H9 (cell line): ENCODE data around the gene CDK5R1. TPM values are rescaled to one million over a fixed set of nuclear protein-coding genes. Genes with fewer than 3 reads are reported as not detected.
A peak's percentile ranks its signal among the peaks of the same experiment; 100 is the strongest.

Experiments
- DNase-seq: peaks from one replicate; pipeline ENCODE4 v3.0.0-alpha.2; 2017
- H2AFZ ChIP-seq: one replicate; pipeline ENCODE4 v1.6.1; 2013; ENCODE audit warnings: mild to moderate bottlenecking, low read length, control low read depth, moderate library complexity
- H2AK5ac ChIP-seq: 2 replicates; pipeline ENCODE4 v1.6.1; 2013; ENCODE audit warnings: low read length, control low read depth, mixed read lengths; ENCODE audit not compliant: insufficient read length
- H2BK120ac ChIP-seq: one replicate; pipeline ENCODE4 v1.6.1; 2013; ENCODE audit warnings: low read depth, mild to moderate bottlenecking, low read length, control low read depth, inconsistent platforms; ENCODE audit not compliant: poor library complexity, severe bottlenecking
- H2BK12ac ChIP-seq: 2 replicates; pipeline ENCODE4 v1.6.1; 2013; ENCODE audit warnings: low read length, control low read depth, mixed read lengths, low read depth; ENCODE audit not compliant: insufficient read length
- H2BK15ac ChIP-seq: 2 replicates; pipeline ENCODE4 v1.6.1; 2013; ENCODE audit warnings: low read depth, low read length, control low read depth
- H2BK20ac ChIP-seq: one replicate; pipeline ENCODE4 v1.6.1; 2013; ENCODE audit warnings: low read depth, mild to moderate bottlenecking, low read length, control low read depth, inconsistent platforms; ENCODE audit not compliant: poor library complexity, severe bottlenecking
- H2BK5ac ChIP-seq: 2 replicates; pipeline ENCODE4 v1.6.1; 2013; ENCODE audit warnings: low read length, control low read depth, mixed read lengths; ENCODE audit not compliant: insufficient read length
- H3K14ac ChIP-seq: 2 replicates; pipeline ENCODE4 v1.6.1; 2013; ENCODE audit warnings: low read length, control low read depth; ENCODE audit not compliant: insufficient read depth
- H3K18ac ChIP-seq: 2 replicates; pipeline ENCODE4 v1.6.1; 2013; ENCODE audit warnings: low read depth, mild to moderate bottlenecking, mixed read lengths, low read length, control low read depth; ENCODE audit not compliant: insufficient read length
- H3K23ac ChIP-seq: 2 replicates; pipeline ENCODE4 v1.6.1; 2013; ENCODE audit warnings: low read length, control low read depth, mixed read lengths, low read depth; ENCODE audit not compliant: insufficient read length
- H3K23me2 ChIP-seq: 2 replicates; pipeline ENCODE4 v1.6.1; 2013; ENCODE audit warnings: low read depth, mild to moderate bottlenecking, mixed read lengths, low read length, control low read depth; ENCODE audit not compliant: insufficient read length, poor library complexity, severe bottlenecking
- H3K27ac ChIP-seq: 2 replicates; pipeline ENCODE4 v1.5.1; 2013; ENCODE audit warnings: low read length, control low read depth, mixed read lengths, low read depth; ENCODE audit not compliant: insufficient read length
- H3K27me3 ChIP-seq: 2 replicates; pipeline ENCODE4 v1.6.1; 2013; ENCODE audit warnings: low read length, control low read depth, inconsistent platforms; ENCODE audit not compliant: insufficient read depth
- H3K4ac ChIP-seq: 2 replicates; pipeline ENCODE4 v1.6.1; 2013; ENCODE audit warnings: low read depth, mild to moderate bottlenecking, control low read depth, inconsistent platforms, low read length, moderate library complexity
- H3K4me1 ChIP-seq: 2 replicates; pipeline ENCODE4 v1.6.1; 2013; ENCODE audit warnings: low read length, control low read depth, inconsistent platforms; ENCODE audit not compliant: insufficient read depth
- H3K4me2 ChIP-seq: 2 replicates; pipeline ENCODE4 v1.6.1; 2013; ENCODE audit warnings: low read length, control low read depth, mixed read lengths; ENCODE audit not compliant: insufficient read length, insufficient read depth
- H3K56ac ChIP-seq: 2 replicates; pipeline ENCODE4 v1.6.1; 2013; ENCODE audit warnings: low read depth, mild to moderate bottlenecking, mixed read lengths, low read length, control low read depth; ENCODE audit not compliant: insufficient read length
- H3K79me1 ChIP-seq: 2 replicates; pipeline ENCODE4 v1.6.1; 2013; ENCODE audit warnings: low read depth, mild to moderate bottlenecking, moderate library complexity, low read length, control low read depth, inconsistent platforms; ENCODE audit not compliant: insufficient read depth, poor library complexity, severe bottlenecking
- H3K79me2 ChIP-seq: 2 replicates; pipeline ENCODE4 v1.6.1; 2013; ENCODE audit warnings: low read length, control low read depth, inconsistent platforms; ENCODE audit not compliant: insufficient read depth
- H3K9ac ChIP-seq: 2 replicates; pipeline ENCODE4 v1.6.1; 2013; ENCODE audit warnings: low read length, control low read depth, mixed read lengths; ENCODE audit not compliant: insufficient read length; ENCODE audit errors: extremely low read depth
- H3K9me3 ChIP-seq: one replicate; pipeline ENCODE4 v1.6.1; 2013; ENCODE audit warnings: low read depth, low read length, inconsistent platforms; ENCODE audit not compliant: control insufficient read depth
- H3T11ph ChIP-seq: one replicate; pipeline ENCODE4 v1.6.1; 2013; ENCODE audit warnings: mild to moderate bottlenecking, low read length, control low read depth, inconsistent platforms
- H4K20me1 ChIP-seq: one replicate; pipeline ENCODE4 v1.6.1; 2013; ENCODE audit not compliant: control insufficient read depth, insufficient read length, insufficient read depth
- H4K5ac ChIP-seq: 2 replicates; pipeline ENCODE4 v1.6.1; 2013; ENCODE audit warnings: low read depth, mild to moderate bottlenecking, mixed read lengths, low read length, control low read depth; ENCODE audit not compliant: insufficient read length
- H4K8ac ChIP-seq: replicated peaks from 2 replicates; pipeline ENCODE4 v1.6.1; 2013; ENCODE audit warnings: low read length, control low read depth, mixed read lengths, low read depth; ENCODE audit not compliant: insufficient read length
- H4K91ac ChIP-seq: 2 replicates; pipeline ENCODE4 v1.6.1; 2013; ENCODE audit warnings: low read depth, mild to moderate bottlenecking, moderate library complexity, mixed read lengths, low read length, control low read depth; ENCODE audit not compliant: insufficient read length
- H3K27ac Mint-ChIP-seq, 3 experiments: 2 replicates in 2 of 3; 3 replicates in 1 of 3; pipeline ENCODE4 v1.8.0; 2020 to 2021; ENCODE audit warnings: mixed read lengths in 3 of 3, mild to moderate bottlenecking in 1 of 3, moderate library complexity in 1 of 3
- H3K27me3 Mint-ChIP-seq: 2 replicates; pipeline ENCODE4 v1.8.0; 2021; ENCODE audit warnings: low read depth, mild to moderate bottlenecking, moderate library complexity, mixed read lengths
- H3K36me3 Mint-ChIP-seq, 3 experiments: 2 replicates in 2 of 3; 3 replicates in 1 of 3; pipeline ENCODE4 v1.8.0; 2020 to 2021; ENCODE audit warnings: low read depth in 3 of 3, mixed read lengths in 3 of 3; ENCODE audit not compliant: insufficient read depth in 1 of 3
- H3K4me1 Mint-ChIP-seq, 2 experiments: 2 replicates each; pipeline ENCODE4 v1.8.0; 2020; ENCODE audit warnings: mixed read lengths in 2 of 2
- H3K4me3 Mint-ChIP-seq, 2 experiments: 2 replicates in 1 of 2; 3 replicates in 1 of 2; pipeline ENCODE4 v1.8.0; 2020 to 2021; ENCODE audit warnings: mild to moderate bottlenecking in 2 of 2, mixed read lengths in 2 of 2, moderate library complexity in 1 of 2
- H3K9me3 Mint-ChIP-seq, 2 experiments: 2 replicates in 1 of 2; 3 replicates in 1 of 2; pipeline ENCODE4 v1.8.0; 2020; ENCODE audit warnings: mild to moderate bottlenecking in 2 of 2, mixed read lengths in 2 of 2, moderate library complexity in 1 of 2
- WGBS: extraction: QIAGEN DNeasy Blood & Tissue Kit; methylation state at CpG from one replicate; pipeline ENCODE4 v1.1.7; 2013; ENCODE audit warnings: missing lambda C conversion rate, low lambda C conversion rate, mixed read lengths; ENCODE audit not compliant: insufficient read length; ENCODE audit errors: extremely low coverage; 5-methylcytosine and 5-hydroxymethylcytosine counted together
- total RNA-seq: library from RNA; stranded (reverse); gene quantifications from 2 replicates; pipeline ENCODE4 v1.2.1, GENCODE V29; 2021
- TF ChIP-seq, protein P1 (sequence below): fragments of 200-600 bp; sonication (generic); conservative IDR thresholded peaks from 3 replicates; pipeline ENCODE4 v1.8.0; 2021; ENCODE audit warnings: antibody characterized with exemption, mild to moderate bottlenecking

The CDK5R1 gene
- total RNA-seq, 1 experiment from 2014 or later = 11.4 TPM

DNA sequence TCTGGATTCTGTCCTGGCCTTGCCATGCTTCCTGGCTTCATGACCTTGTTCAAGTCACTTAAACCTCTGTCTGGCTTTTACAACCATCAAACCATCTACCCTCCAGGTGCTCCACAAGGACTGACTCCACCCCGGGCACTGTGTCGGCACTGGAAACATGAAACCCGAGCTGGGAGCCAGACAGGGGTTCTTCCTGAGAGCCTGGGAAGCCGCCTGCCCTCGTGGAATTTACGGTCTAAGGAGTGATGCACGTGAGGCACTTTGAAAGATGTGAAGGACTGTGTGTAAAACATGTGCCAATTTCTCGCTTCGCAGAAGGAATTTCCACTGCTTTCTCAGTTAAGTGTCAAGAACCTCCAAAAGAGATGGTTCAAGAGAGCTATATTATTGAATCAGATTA, 11.6 kb downstream of the CDK5R1 start:
- H4K91ac ChIP-seq = no peak overlapping the region
- H3K56ac ChIP-seq = no peak overlapping the region
- Mint-ChIP-seq H3K36me3 (peaks cover 0 to 5% (median 3%) of the 10 kb centered on the region in 3 experiments; a peak in 4 of 7 replicates), H3K4me1 (peaks cover 14% of the 10 kb centered on the region in 2 experiments), H3K27me3 (no peaks in the 10 kb centered on the region), H3K4me3 (no peak overlapping the region), H3K27ac (no peak overlapping the region; a peak in 2 of 7 replicates), H3K9me3 (no peaks in the 10 kb centered on the region)
- H3K79me1 ChIP-seq = no peaks in the 10 kb centered on the region
- H3K14ac ChIP-seq = no peak overlapping the region
- H2BK15ac ChIP-seq = no peak overlapping the region
- H2BK5ac ChIP-seq = no peak overlapping the region
- no peak overlapping the region for H4K8ac ChIP-seq
- H2BK120ac ChIP-seq = no peak overlapping the region
- no peaks in the 10 kb centered on the region for H3K27me3 ChIP-seq
- no peak overlapping the region for H2BK12ac ChIP-seq
- no peak overlapping the region for H3K23ac ChIP-seq
- no peak overlapping the region for H2AK5ac ChIP-seq
- no CpG with 5 or more reads among the region's 9 CpGs for WGBS
- no peak overlapping the region for H4K5ac ChIP-seq
- H3K18ac ChIP-seq = no peak overlapping the region
- no peak overlapping the region for H2BK20ac ChIP-seq
- no peak overlapping the region for H3K9ac ChIP-seq
- H3K4ac ChIP-seq = no peak overlapping the region
- H3K4me1 ChIP-seq = no peaks in the 10 kb centered on the region
- DNase-seq = peak; percentile 73
- no peak overlapping the region for H2AFZ ChIP-seq
- no peak overlapping the region for H3T11ph ChIP-seq
- H4K20me1 ChIP-seq = no peaks in the 10 kb centered on the region
- H3K79me2 ChIP-seq = no peaks in the 10 kb centered on the region
- TF ChIP-seq, protein P1, sequence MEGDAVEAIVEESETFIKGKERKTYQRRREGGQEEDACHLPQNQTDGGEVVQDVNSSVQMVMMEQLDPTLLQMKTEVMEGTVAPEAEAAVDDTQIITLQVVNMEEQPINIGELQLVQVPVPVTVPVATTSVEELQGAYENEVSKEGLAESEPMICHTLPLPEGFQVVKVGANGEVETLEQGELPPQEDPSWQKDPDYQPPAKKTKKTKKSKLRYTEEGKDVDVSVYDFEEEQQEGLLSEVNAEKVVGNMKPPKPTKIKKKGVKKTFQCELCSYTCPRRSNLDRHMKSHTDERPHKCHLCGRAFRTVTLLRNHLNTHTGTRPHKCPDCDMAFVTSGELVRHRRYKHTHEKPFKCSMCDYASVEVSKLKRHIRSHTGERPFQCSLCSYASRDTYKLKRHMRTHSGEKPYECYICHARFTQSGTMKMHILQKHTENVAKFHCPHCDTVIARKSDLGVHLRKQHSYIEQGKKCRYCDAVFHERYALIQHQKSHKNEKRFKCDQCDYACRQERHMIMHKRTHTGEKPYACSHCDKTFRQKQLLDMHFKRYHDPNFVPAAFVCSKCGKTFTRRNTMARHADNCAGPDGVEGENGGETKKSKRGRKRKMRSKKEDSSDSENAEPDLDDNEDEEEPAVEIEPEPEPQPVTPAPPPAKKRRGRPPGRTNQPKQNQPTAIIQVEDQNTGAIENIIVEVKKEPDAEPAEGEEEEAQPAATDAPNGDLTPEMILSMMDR = no peak
- H3K9me3 ChIP-seq = no peaks in the 10 kb centered on the region
- H3K4me2 ChIP-seq = no peak overlapping the region
- no peak overlapping the region for H3K27ac ChIP-seq
- H3K23me2 ChIP-seq = no peaks in the 10 kb centered on the region
